Fibroblast of upper back skin (primary cell): ENCODE results near the gene GNPAT.
A peak's percentile ranks its signal among the peaks of the same experiment; 100 is the strongest.
"Not testable (repeated sequence)": the region's sequence is repeated elsewhere in the genome, so short reads cannot be mapped to it uniquely, and the experiment has no call there.

Experiments
- DNase-seq: peaks from one replicate; pipeline ENCODE4 v3.0.0-alpha.2; 2013

GNPAT gene

DNA sequence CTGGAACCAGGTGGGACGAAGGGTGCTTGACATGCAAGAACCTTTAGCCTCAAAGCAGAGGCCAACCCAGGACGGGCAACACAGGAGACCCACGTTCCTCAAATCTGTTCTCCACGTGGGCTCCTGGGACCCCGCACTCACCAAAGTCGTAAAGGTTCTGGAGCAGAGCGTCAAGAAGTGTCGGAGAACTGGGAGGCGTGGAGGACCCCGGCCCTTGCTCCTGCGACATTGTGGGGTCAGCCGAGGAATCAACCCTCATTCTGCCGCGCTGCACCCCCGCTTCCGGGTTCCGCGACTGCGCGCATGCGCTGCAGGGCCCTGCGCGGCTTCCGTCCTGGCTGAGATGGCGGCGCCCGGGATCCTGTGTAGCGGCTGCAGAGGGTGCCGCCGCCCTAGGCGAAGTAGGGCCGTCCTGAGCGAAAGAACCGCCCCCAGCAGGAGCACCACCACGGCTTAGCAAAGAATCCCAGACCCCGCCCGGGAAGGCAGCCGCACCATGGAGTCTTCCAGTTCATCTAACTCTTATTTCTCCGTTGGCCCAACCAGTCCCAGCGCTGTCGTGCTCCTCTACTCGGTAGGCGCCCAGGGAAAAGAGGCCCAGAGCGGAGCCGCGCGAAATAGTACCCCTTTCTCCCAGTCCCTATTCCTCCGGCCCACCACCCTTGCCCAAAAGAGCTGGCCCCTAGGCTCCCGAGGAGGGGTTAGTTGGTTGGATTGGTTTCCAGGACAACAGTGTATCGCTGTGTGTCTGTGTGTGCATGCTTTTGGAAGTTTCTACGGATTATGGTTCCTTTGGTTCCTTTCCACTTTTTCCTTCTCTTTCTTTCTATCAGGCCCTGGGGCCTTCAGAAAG, at the start of gene GNPAT:
GNPAT (plus strand) TSS at position 330 of the 853 bp plus-strand sequence; CDS start at position 497, 167 bp downstream.
- peak; percentile 82 for DNase-seq

DNA sequence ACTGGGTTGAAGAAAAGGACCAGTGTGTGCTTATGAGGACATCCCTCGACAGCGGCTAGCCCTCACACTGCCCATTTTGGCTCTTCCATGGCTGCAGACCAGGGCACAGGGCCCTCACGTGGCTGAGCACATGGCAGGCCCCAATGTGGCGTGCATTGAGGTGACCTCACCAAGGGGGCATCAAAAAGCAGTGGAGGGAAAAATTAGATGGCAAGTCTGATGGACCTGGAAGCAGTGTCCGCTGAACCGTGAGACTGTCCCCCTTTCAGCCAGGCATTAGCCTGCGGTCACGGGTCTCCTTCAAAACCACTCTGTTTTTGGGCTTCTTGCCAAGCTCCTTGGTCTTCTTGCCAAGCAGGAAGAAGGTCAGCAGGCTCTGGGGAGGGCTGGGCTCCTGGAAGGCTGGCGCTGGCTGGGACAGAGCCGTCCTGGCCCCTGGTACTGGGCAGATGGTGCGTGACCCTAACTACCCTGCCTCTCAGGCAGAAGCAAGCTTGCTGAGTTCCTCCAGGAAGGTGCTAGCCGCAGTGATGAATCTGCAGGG, 48.3 kb upstream of the GNPAT start:
- DNase-seq: no peak

GRCh38 chr1:231193710-231194340, 47.2 kb upstream of the GNPAT start:
- no peak for DNase-seq

- no peak for DNase-seq
Observed at GRCh38 chr1:231194476-231194842, 46.6 kb upstream of the GNPAT start.

DNA sequence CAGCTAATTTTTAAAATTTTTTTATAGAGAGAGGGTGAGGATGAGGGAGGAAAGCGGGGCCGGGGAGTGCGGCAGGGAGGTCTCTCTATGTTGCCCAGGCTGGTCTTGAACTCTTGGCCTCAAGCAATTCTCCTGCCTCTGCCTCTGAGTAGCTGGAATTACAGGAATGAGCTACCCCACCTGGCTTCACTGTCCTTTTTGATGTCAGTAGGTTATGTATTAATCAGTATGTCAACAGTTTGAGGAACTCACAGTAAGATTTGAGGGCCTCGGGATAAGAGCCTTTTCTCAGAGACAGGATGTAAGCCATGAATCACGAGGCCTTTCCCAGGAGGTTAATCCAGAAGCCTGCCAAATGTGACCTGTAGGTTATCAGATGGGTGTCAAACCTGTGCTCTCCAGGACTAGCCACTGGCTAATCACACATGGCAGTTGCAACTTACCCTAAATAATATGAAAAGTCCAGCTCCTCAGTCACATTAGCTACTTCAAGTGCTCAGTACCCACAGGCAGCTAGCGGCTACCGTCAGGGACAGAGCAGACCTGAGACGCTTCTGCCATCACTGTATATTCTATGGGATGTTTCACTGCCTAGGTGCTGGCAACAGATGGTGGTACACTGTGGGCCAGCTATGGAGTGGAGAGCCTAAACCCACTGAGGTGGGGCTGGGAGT, 46.0 kb upstream of the GNPAT start:
- DNase-seq: peak; percentile 19

DNA sequence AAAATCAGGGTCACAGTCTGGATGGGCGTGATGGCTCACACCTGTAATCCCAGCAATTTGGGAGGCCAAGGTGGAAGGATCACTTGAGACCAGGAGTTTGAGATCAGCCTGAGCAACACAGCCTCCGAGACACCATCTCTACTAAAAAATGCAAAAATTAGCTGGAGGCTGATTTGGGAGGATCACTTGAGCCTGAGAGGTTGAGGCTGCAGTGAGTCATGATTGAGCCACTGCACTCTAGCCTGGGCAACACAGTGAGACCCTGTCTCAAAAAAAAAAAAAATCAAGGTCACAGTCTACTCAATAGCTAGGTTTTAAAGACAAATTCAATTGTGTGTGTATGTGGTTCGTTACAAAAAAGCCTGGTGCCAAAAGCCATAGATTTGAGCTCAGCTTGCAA, 44.7 kb upstream of the GNPAT start:
- DNase-seq: no peak

GRCh38 chr1:231196728-231197127, 44.3 kb upstream of the GNPAT start:
- DNase-seq: no peak

- DNase-seq: no peak
Observed at GRCh38 chr1:231199868-231200267, 41.1 kb upstream of the GNPAT start.

DNA sequence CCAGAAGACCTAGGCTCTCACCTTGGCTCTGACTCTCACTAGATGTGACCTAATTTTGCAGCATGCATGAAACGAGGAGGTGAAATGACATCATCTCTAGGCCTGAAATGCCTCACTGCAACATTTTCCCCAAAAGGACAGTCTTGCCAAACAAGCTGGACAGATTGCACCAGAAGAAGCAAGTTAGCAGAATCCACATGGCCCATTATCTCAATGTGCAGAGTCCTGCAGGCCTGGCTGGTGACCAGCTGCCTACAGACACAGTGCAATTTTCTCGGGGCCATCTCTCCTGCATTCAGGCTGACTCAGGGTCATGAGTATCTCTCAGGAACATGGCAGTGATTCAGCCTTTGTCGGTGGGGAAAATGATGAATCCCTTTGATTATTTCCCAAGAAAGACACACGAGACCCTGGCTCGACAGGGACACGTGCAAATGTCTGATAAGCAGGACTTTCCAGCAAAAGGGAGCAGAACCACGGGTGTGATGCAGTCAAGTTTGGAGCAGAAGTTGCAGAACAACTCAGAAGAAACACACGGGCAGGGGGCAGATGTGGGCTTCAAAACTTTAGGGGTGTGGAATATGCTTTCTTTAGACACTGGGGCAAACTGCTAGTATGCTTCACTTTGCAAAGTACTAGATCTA, 40.5 kb upstream of the GNPAT start:
- peak; percentile 65 for DNase-seq

DNA sequence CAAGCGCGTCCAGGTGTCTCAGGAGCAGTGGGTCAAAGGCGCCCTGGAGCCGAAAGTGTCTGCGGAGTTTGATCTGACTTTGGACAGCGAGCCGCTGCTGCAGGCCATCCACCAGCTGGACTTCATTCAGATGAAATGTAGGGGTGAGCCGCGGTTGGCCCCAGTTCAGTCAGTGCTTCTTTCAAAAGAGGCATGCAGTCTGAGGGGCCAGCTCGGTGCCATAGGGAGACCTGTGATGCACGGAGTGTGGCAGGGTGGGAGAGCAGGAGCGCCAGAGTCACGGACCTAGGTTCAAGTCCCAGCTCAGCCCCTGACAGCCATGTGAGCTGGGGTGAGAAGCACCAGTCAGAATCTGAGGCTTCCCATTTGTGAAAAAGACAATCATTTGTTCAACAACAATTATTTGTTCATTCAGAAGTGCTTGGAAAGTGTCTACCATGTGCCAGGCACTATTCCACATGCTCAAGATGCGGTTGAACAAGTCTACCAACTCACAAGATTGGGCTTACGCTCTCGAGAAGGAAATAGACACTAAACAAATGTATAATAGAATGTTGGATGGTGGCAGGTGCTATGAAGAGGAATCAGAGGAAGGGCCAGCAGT, 39.5 kb upstream of the GNPAT start:
- DNase-seq: no peak

DNA sequence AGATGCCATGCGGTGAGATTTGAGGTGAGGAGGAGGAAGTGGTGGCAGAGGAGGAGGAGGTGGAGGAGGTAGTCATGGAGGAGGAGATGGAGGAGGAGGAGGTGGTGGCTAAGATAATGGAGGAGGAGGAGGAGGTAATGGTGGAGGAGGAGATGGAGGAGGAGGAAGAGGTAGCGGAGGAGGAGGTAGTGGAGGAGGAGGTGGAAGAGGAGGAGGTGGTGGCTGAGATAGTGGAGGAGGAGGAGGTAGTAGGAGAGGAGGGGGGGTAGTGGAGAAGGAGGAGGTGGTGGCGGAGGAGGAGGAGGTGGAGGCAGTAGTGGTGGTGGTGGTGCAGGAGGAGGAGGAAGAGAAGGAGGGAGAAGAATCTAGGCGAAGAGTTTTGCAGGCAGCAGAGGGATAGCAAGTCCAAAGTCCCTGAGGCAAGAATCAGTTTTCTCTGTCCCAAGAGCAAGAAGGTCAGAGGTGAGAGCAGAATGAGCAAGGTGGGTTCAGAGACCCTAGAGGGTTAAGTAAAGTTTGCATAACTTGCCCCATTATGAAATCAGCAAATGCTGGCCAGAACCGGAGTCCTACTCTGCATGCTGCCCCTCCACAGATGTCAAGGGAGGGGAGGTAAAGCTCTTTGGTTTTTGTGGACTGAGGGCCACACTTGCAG, 38.9 kb upstream of the GNPAT start:
- no peak for DNase-seq

GRCh38 chr1:231203259-231204057, 37.6 kb upstream of the GNPAT start:
- no peak for DNase-seq

DNA sequence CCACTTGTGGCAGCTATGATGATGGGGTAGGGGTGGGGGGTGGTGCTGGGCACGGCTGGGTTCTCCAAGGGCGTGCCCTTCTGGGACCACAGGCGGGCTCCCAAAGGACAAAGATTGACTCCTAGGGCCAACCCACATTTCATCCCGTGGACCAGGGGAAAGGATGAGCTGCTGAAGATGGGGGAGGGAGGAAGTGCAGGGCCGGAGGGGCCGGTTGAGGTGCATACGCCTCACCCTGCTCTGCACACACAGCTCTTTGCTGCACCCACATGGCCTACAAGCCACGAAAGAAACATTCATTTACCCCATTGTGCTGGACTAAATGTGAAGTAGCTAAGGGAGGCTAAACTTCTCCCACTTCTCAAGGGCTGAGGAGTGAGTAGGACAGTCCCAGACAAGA, 34.2 kb upstream of the GNPAT start:
- DNase-seq: peak; percentile 31

- DNase-seq: no peak
Observed at GRCh38 chr1:231207437-231207836, 33.6 kb upstream of the GNPAT start.

GRCh38 chr1:231208980-231209379, 32.0 kb upstream of the GNPAT start:
- DNase-seq: no peak

- no peak for DNase-seq
Observed at GRCh38 chr1:231209531-231209930, 31.5 kb upstream of the GNPAT start.

DNA sequence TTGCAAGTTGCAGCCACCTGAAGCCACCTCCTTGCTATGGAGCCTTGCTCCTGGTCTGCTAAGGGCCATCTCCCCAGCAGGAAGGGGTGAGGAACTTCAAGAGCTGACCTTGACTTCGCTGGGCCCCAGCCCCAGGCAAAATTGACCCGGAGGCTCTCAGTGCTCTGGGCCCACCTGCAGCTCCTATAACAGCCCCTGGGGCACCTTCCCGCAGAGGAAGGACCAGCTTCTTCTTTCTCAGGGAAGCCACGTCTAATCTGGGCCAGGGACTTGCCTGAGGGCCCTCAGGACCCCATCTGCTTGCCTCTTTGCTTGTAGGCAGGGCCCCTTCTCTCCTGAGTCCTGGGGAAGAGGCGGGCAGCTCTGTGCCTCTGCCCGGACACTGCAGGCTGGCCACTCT, 30.9 kb upstream of the GNPAT start:
- DNase-seq: no peak

DNA sequence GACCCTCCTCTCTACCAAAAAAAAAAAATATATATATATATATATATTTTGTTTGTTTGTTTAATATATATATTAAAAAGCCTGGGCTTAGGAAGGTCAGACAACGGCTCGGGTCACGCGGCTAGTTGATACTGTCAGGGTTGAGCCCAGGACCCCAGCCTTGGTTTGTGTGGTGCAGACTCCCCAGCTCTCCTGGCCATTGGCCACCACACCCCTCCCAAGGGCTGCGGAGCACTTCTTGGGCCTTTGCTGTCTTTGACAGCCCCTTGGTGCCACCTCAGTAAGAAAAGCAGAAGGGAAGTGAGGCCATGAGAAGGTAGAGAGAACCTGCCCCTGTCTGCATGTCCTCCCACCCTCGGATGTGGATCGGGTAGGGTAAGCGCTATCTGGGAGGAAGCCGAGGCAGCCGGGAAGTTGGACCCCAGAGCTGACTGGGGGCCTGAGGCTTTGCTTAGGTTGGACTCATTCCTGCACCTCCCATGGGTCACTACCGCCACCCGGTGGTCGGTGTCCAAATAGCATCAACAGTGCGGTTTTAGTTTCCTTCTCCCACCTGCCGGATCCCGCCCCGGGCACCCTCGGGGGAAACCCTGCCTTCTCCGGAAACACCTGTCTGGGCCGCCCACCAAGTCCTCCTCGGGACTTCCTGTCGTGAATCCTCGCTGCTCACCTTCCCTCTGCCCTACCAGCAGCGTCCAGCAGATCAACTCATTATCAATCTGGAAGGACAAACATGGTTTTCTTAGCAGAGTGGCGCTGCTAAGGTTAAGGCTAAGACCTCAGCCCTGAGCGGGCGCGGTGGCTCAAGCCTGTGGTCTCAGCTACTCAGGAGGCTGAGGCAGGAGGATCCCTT, 29.8 kb upstream of the GNPAT start:
- peak; percentile 65 for DNase-seq

DNA sequence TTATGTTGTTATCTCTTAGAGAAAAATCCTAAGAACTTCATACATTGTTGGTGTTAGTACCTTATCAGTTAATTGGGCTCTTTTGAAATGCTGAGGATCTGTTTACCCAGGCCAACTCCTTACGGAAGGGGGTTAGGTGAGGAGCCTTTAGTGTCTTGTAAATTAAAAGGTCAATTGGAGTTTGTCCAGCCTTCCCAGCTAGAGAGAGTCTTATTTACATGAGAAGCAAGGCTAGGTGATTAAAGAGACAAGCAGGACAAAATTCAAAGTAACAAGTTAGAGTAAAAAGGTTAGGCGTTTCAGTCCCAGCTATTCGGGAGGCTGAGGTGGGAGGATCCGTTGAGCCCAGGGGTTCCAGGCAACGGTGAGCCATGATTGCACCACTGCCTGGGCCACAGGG, 28.7 kb upstream of the GNPAT start:
- DNase-seq: not testable (repeated sequence)
